IMR-90 (cell line): Measurements from ENCODE around the gene DNAJC11. TPM values are rescaled to one million over a fixed set of nuclear protein-coding genes. Genes with fewer than 3 reads are reported as not detected.

ENCODE experiments used
- ATAC-seq: fragments of 200-7000 bp; cut with Tn5 transposase; 2 replicates; pipeline ENCODE4 v1.9.1; 2020; ENCODE audit warnings: low read depth, mild to moderate bottlenecking, moderate library complexity
- BruUV-seq: library from RNA; stranded (reverse); fragments of 400-500 nt; replicated peaks from 2 replicates; lab custom pipeline; 2021; lab: Mats Ljungman, UMichigan
- CTCF ChIA-PET: fragments of 300-600 bp; formaldehyde crosslinking; extraction: SDS; loops from one replicate; lab custom pipeline; 2021; ENCODE audit warnings: antibody characterized with exemption; lab: Yijun Ruan, JAX
- POLR2A ChIA-PET: fragments of 300-600 bp; sonication (Branson Sonifier 250); formaldehyde crosslinking; loops from one replicate; lab custom pipeline; 2022; ENCODE audit warnings: antibody characterized with exemption; ENCODE audit not compliant: unreplicated experiment; lab: Charles Lee
- DNase-seq: peaks from one replicate; pipeline ENCODE4 v3.0.0; 2013
- H2AFZ ChIP-seq: replicated peaks from 2 replicates; pipeline ENCODE3; 2013; ENCODE audit warnings: low read length, mild to moderate bottlenecking; ENCODE audit not compliant: poor library complexity
- H2AK5ac ChIP-seq: 2 replicates; pipeline ENCODE4 v1.6.1; 2013; ENCODE audit warnings: low read depth, low read length, inconsistent platforms
- H2AK9ac ChIP-seq: replicated peaks from 2 replicates; pipeline ENCODE3; 2013; ENCODE audit warnings: mild to moderate bottlenecking, low read depth, low read length, moderate library complexity; ENCODE audit not compliant: poor library complexity
- H2BK120ac ChIP-seq: 2 replicates; pipeline ENCODE4 v1.6.1; 2013; ENCODE audit warnings: low read depth, low read length, inconsistent platforms
- H2BK15ac ChIP-seq: 3 replicates; pipeline ENCODE4 v1.6.1; 2013; ENCODE audit warnings: low read depth, low read length, inconsistent platforms
- H2BK20ac ChIP-seq: 2 replicates; pipeline ENCODE4 v1.6.1; 2013; ENCODE audit warnings: low read depth, mild to moderate bottlenecking, inconsistent platforms, low read length, moderate library complexity
- H2BK5ac ChIP-seq: 2 replicates; pipeline ENCODE4 v1.6.1; 2013; ENCODE audit warnings: mild to moderate bottlenecking, low read depth, low read length, inconsistent platforms; ENCODE audit not compliant: poor library complexity, severe bottlenecking
- H3K14ac ChIP-seq: replicated peaks from 2 replicates; pipeline ENCODE4 v1.6.1; 2013; ENCODE audit warnings: low read depth, low read length, inconsistent platforms
- H3K18ac ChIP-seq: 2 replicates; pipeline ENCODE4 v1.6.1; 2013; ENCODE audit warnings: low read depth, low read length, control low read depth
- H3K23ac ChIP-seq: 2 replicates; pipeline ENCODE4 v1.6.1; 2013; ENCODE audit warnings: low read depth, low read length, inconsistent platforms
- H3K27ac ChIP-seq: 2 replicates; pipeline ENCODE4 v1.5.1; 2013; ENCODE audit warnings: mild to moderate bottlenecking, control low read depth, low read length; ENCODE audit not compliant: insufficient read depth
- H3K27me3 ChIP-seq: 2 replicates; pipeline ENCODE4 v1.6.1; 2013; ENCODE audit warnings: low read length; ENCODE audit not compliant: control insufficient read depth, insufficient read depth
- H3K36me3 ChIP-seq: 2 replicates; pipeline ENCODE4 v1.6.1; 2013; ENCODE audit warnings: low read length, mixed read lengths; ENCODE audit not compliant: control insufficient read depth, insufficient read depth
- H3K4ac ChIP-seq: 2 replicates; pipeline ENCODE4 v1.6.1; 2013; ENCODE audit warnings: low read depth, low read length, inconsistent platforms
- H3K4me1 ChIP-seq: 2 replicates; pipeline ENCODE4 v1.6.1; 2013; ENCODE audit warnings: low read length, mixed read lengths; ENCODE audit not compliant: control insufficient read depth, insufficient read depth
- H3K4me2 ChIP-seq: 2 replicates; pipeline ENCODE4 v1.6.1; 2013; ENCODE audit warnings: low read depth, mild to moderate bottlenecking, control low read depth, low read length, moderate library complexity
- H3K4me3 ChIP-seq: 2 replicates; pipeline ENCODE4 v1.5.1; 2013; ENCODE audit warnings: low read depth, mild to moderate bottlenecking, control low read depth, low read length, moderate library complexity; ENCODE audit not compliant: insufficient read depth
- H3K56ac ChIP-seq: 2 replicates; pipeline ENCODE4 v1.6.1; 2013; ENCODE audit warnings: low read length, inconsistent platforms; ENCODE audit not compliant: insufficient read depth; ENCODE audit errors: extremely low read depth
- H3K79me1 ChIP-seq, 2 experiments: 2 replicates each; pipeline ENCODE4 v1.6.1; 2013; ENCODE audit warnings: low read length in 2 of 2, inconsistent platforms in 1 of 2, low read depth in 1 of 2
- H3K9ac ChIP-seq: 2 replicates; pipeline ENCODE4 v1.6.1; 2013; ENCODE audit warnings: low read depth, low read length, control low read depth
- H3K9me1 ChIP-seq: 2 replicates; pipeline ENCODE4 v1.6.1; 2013; ENCODE audit warnings: low read length, inconsistent platforms; ENCODE audit not compliant: insufficient read depth
- H3K9me3 ChIP-seq: 2 replicates; pipeline ENCODE4 v1.6.1; 2013; ENCODE audit warnings: low read length; ENCODE audit not compliant: control insufficient read depth, insufficient read depth
- H4K20me1 ChIP-seq: 2 replicates; pipeline ENCODE4 v1.6.1; 2013; ENCODE audit warnings: low read length, inconsistent platforms; ENCODE audit not compliant: insufficient read depth
- H4K5ac ChIP-seq: 2 replicates; pipeline ENCODE4 v1.6.1; 2013; ENCODE audit warnings: mild to moderate bottlenecking, low read depth, low read length, control low read depth
- H4K8ac ChIP-seq, 2 experiments: 2 replicates each; pipeline ENCODE4 v1.6.1; 2013; ENCODE audit warnings: low read depth in 2 of 2, low read length in 2 of 2, control low read depth in 1 of 2, inconsistent platforms in 1 of 2
- H4K91ac ChIP-seq: 2 replicates; pipeline ENCODE4 v1.6.1; 2013; ENCODE audit warnings: low read depth, low read length, inconsistent platforms; ENCODE audit not compliant: insufficient read depth
- BHLHE40 ChIP-seq: fragments of 150-350 bp; IDR thresholded peaks from 2 replicates; pipeline ENCODE4 v1.6.1; 2016; ENCODE audit warnings: mild to moderate bottlenecking, low read depth, low read length
- MAFK ChIP-seq: IDR thresholded peaks from 2 replicates; pipeline ENCODE4 v1.6.1; 2012; ENCODE audit warnings: low read depth, low read length, improper control_type of control experiment
- MAZ ChIP-seq: IDR thresholded peaks from 2 replicates; pipeline ENCODE4 v1.6.1; 2012; ENCODE audit warnings: low read depth, mild to moderate bottlenecking, low read length, improper control_type of control experiment, moderate library complexity, borderline replicate concordance
- POLR2A ChIP-seq: IDR thresholded peaks from 2 replicates; pipeline ENCODE4 v1.6.1; 2012; ENCODE audit warnings: mild to moderate bottlenecking, low read depth, low read length
- RAD21 ChIP-seq: IDR thresholded peaks from 2 replicates; pipeline ENCODE4 v1.6.1; 2012; ENCODE audit warnings: low read length, improper control_type of control experiment
- RCOR1 ChIP-seq: IDR thresholded peaks from 2 replicates; pipeline ENCODE4 v1.6.1; 2012; ENCODE audit warnings: mild to moderate bottlenecking, low read length, improper control_type of control experiment; ENCODE audit not compliant: insufficient replicate concordance
- SMC3 ChIP-seq: fragments of 150-350 bp; IDR thresholded peaks from 2 replicates; pipeline ENCODE4 v1.6.1; 2016; ENCODE audit warnings: low read depth, mild to moderate bottlenecking, antibody characterized with exemption, low read length, moderate library complexity
- WGBS, 2 experiments: methylation state at CpG; one replicate each; pipeline versions ENCODE4 v1.1.5 to v1.1.7; 2013; ENCODE audit warnings: missing lambda C conversion rate in 2 of 2; ENCODE audit not compliant: insufficient read length in 1 of 2; ENCODE audit errors: extremely low coverage in 2 of 2; 5-methylcytosine and 5-hydroxymethylcytosine counted together
- dilution Hi-C: fragments of 300-500 bp; cut with HindIII; formaldehyde crosslinking; loops from one replicate; pipeline ENCODE4 v1.14.3; 2018; ENCODE audit warnings: low sequenced_read_pairs; ENCODE audit not compliant: unreplicated experiment
- in situ Hi-C: fragments of 300-500 bp; cut with MboI; formaldehyde crosslinking; loops from 3 replicates; pipeline ENCODE4 v1.14.3; 2019; ENCODE audit warnings: low sequenced_read_pairs, inconsistent platforms, mixed read lengths
- intact Hi-C: fragments of 100-400 bp; cut with micrococcal nuclease; formaldehyde crosslinking; loops from 2 replicates; pipeline ENCODE4 v1.10.0; 2022
- polyA plus RNA-seq, 3 experiments: library from polyadenylated mRNA; depleted of rRNA; stranded (reverse); fragments of >200 nt; gene quantifications; 2 replicates each; pipeline ENCODE4 v1.2.3, GENCODE V29; 2012; ENCODE audit warnings: low replicate concordance in 1 of 3
- total RNA-seq: library from RNA; depleted of rRNA; stranded (reverse); fragments of >200 nt; gene quantifications from 2 replicates; pipeline ENCODE4 v1.2.3, GENCODE V29; 2012
- TF ChIP-seq, protein P1 (sequence below): conservative IDR thresholded peaks from 2 replicates; pipeline ENCODE4 v1.5.1; 2012; ENCODE audit warnings: mild to moderate bottlenecking, low read depth, low read length, improper control_type of control experiment

Gene DNAJC11
- total and polyA plus RNA-seq, 2 of the 4 experiments (the other 2 are of a cell fraction), result 38.7 to 48.5 TPM

DNA sequence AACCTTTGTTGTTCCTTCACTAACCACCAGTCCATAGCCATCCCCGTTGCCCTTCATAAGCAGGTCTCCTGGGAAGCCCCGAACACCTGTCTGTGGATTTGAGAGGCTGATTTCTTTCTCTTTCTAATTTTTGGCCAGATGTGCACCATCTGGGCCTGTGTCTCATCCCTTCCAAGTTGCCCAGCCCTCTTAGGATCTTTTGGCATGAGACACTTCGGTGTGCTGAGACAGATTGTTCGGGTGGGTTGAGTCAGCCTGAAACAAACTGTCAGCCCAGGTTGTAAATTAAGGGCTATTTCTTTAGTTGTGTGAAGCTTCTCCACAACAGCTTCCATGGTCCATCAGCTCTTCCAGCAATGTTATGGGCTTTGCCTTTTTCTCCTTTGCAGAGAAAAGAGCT lies 1.4 kb upstream of the DNAJC11 start:
- Histone ChIP-seq H3K23ac (no peak overlapping the region), H2BK20ac (no peak overlapping the region), H3K27ac (no peak overlapping the region), H3K79me1 (peaks cover 12 to 23% of the 10 kb centered on the region in 2 experiments; a peak in 3 of 4 replicates), H3K27me3 (peaks cover 10% of the 10 kb centered on the region), H4K91ac (no peak overlapping the region), H3K9me3 (no peaks in the 10 kb centered on the region), H4K20me1 (no peaks in the 10 kb centered on the region), H3K56ac (no peak overlapping the region), H3K36me3 (no peaks in the 10 kb centered on the region), H4K8ac (no peak overlapping the region), H2BK15ac (no peak overlapping the region), H2AK5ac (no peak overlapping the region), H3K4me2 (no peak overlapping the region), H2AFZ (no peak overlapping the region), H3K18ac (no peak overlapping the region), H3K9me1 (0 out of 2 replicates have a peak, but pooled peaks cover 2% of the 10 kb centered on the region), H4K5ac (no peak overlapping the region), H3K4me3 (no peak overlapping the region), H2BK5ac (no peak overlapping the region), H2AK9ac (no peak overlapping the region), H3K4ac (no peak overlapping the region), H3K9ac (no peak overlapping the region), H3K4me1 (peaks cover 5% of the 10 kb centered on the region; the same call in 1 of the 2 replicates), H2BK120ac (no peak overlapping the region), H3K14ac (no peak overlapping the region)
- ATAC-seq (no peak), DNase-seq (peak; percentile 35)
- TF ChIP-seq, protein P1, sequence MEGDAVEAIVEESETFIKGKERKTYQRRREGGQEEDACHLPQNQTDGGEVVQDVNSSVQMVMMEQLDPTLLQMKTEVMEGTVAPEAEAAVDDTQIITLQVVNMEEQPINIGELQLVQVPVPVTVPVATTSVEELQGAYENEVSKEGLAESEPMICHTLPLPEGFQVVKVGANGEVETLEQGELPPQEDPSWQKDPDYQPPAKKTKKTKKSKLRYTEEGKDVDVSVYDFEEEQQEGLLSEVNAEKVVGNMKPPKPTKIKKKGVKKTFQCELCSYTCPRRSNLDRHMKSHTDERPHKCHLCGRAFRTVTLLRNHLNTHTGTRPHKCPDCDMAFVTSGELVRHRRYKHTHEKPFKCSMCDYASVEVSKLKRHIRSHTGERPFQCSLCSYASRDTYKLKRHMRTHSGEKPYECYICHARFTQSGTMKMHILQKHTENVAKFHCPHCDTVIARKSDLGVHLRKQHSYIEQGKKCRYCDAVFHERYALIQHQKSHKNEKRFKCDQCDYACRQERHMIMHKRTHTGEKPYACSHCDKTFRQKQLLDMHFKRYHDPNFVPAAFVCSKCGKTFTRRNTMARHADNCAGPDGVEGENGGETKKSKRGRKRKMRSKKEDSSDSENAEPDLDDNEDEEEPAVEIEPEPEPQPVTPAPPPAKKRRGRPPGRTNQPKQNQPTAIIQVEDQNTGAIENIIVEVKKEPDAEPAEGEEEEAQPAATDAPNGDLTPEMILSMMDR, result no peak
- no peak for TF ChIP-seq MAZ
- no peak for TF ChIP-seq SMC3
- TF ChIP-seq BHLHE40, result no peak
- no peak for TF ChIP-seq MAFK
- TF ChIP-seq RCOR1, result no peak
- no peak for TF ChIP-seq RAD21
- no peak for TF ChIP-seq POLR2A
- CTCF ChIA-PET, result interaction anchor here (0.7 kb wide), 1 partner anchor 10 kb away, joined by 5 read pairs; no protein-coding TSS in a partner anchor
- POLR2A ChIA-PET, result no interaction called here
- dilution Hi-C loops (no loop called here), intact Hi-C loops (loop anchor here (10.0 kb wide), 1 partner anchor 942 kb away; no protein-coding TSS in a partner anchor), in situ Hi-C loops (loop anchor here (25.0 kb wide), 1 partner anchor 509 kb away; no protein-coding TSS in a partner anchor)
- no TSS peak for BruUV-seq
- no CpG with 5 or more reads among the region's 4 CpGs for WGBS, 2 experiments
